ENCODE measurements around the gene PRMT7. TPM values are rescaled to one million over a fixed set of nuclear protein-coding genes. Genes with fewer than 3 reads are reported as not detected.

PRMT7 gene
- total and polyA plus RNA-seq, 2 donors from 2014 or later: 20.4 to 33.7 TPM

DNA sequence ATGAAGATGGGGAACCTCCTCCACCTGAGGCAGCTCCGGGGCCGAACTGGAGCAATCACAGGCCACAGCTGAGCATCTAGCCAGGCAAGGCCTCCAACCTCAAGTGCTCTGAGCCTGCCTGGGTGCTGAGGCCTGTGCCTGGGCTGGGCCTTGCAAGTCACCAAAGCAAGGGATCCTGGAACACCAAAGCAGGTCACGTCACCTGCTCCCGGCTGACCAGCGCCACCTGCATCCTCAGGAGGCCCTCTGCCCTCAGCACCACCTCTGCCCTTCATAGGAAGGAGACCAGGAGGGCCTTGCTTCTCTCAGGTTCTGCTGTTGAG, 69.5 kb downstream of the PRMT7 start:
- TF ChIP-seq, protein P1, sequence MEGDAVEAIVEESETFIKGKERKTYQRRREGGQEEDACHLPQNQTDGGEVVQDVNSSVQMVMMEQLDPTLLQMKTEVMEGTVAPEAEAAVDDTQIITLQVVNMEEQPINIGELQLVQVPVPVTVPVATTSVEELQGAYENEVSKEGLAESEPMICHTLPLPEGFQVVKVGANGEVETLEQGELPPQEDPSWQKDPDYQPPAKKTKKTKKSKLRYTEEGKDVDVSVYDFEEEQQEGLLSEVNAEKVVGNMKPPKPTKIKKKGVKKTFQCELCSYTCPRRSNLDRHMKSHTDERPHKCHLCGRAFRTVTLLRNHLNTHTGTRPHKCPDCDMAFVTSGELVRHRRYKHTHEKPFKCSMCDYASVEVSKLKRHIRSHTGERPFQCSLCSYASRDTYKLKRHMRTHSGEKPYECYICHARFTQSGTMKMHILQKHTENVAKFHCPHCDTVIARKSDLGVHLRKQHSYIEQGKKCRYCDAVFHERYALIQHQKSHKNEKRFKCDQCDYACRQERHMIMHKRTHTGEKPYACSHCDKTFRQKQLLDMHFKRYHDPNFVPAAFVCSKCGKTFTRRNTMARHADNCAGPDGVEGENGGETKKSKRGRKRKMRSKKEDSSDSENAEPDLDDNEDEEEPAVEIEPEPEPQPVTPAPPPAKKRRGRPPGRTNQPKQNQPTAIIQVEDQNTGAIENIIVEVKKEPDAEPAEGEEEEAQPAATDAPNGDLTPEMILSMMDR (IDR thresholded peaks at IDR 0.05; ENCODE audit: borderline replicate concordance, extremely low read depth, insufficient read depth): no peak
- no peaks in the 10 kb centered on the region for H3K9me3 ChIP-seq (ENCODE audit: control insufficient read depth in 2 of 3, insufficient read depth in 1 of 3, low read length in 3 of 3)
- no peak overlapping the region for H3K27ac ChIP-seq (ENCODE audit: low read depth in 2 of 2, low read length in 2 of 2)
- no peak overlapping the region for H3K4me3 ChIP-seq (ENCODE audit: low read length in 3 of 3)
- no peaks in the 10 kb centered on the region for H3K36me3 ChIP-seq (ENCODE audit: control insufficient read depth in 2 of 3, insufficient read depth in 3 of 3, low read length in 3 of 3)
- FAIRE-seq (no peak), DNase-seq (peak in 1 of 5 donors; percentile 60)
- H3K4me1 ChIP-seq (ENCODE audit: control insufficient read depth in 2 of 3, insufficient read depth in 2 of 3, low read depth in 1 of 3, low read length in 3 of 3): no peaks in the 10 kb centered on the region
- intact Hi-C loops (cut with DNase I): no loop called here
- H3K9ac ChIP-seq (ENCODE audit: low read length in 3 of 3): no peak overlapping the region
- no peaks in the 10 kb centered on the region for H3K27me3 ChIP-seq (ENCODE audit: control insufficient read depth, insufficient read depth, low read length)

DNA sequence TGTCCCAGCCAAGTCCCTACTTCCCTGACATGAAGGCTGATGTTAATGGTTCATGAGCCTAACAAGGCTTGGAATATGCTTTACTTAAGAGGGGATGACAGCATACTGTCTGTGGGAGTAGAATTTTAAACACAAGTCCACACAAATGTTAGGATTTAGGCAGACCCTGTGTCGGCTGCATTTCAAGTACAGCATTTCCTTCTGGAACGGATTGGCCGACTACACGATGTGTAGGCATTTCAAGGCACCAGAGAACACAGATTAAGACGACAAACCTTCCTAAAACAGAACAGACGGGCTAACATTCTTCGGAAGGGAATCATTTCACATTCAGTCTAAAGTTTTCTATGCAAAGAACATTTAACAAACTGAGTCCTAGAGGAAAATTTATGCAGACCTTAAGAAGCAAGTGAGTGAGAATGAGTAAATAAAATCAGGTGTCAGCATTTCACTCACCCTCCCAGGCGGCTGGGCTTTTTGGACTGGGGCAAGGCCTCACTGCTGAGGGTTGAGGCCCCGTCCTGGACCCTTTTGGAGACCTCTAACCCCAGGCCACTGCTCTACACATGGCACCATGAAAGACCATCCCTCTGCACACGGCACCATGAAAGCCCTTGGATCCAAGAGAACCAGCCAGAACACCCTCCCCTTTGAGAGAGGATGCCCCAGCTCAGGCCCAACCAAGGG, 70.0 kb downstream of the PRMT7 start:
- no peaks in the 10 kb centered on the region for H3K27me3 ChIP-seq (ENCODE audit: control insufficient read depth, insufficient read depth, low read length)
- intact Hi-C loops (cut with DNase I): no loop called here
- peak in 1 of 5 donors; percentile 13 for DNase-seq
- no peaks in the 10 kb centered on the region for H3K9me3 ChIP-seq (ENCODE audit: control insufficient read depth in 2 of 3, insufficient read depth in 1 of 3, low read length in 3 of 3)
- H3K4me3 ChIP-seq (ENCODE audit: low read length in 3 of 3): no peak overlapping the region
- no peak for FAIRE-seq
- H3K36me3 ChIP-seq (ENCODE audit: control insufficient read depth in 2 of 3, insufficient read depth in 3 of 3, low read length in 3 of 3): no peaks in the 10 kb centered on the region
- TF ChIP-seq, protein P1 (IDR thresholded peaks at IDR 0.05; ENCODE audit: borderline replicate concordance, extremely low read depth, insufficient read depth): no peak
- H3K4me1 ChIP-seq (ENCODE audit: control insufficient read depth in 2 of 3, insufficient read depth in 2 of 3, low read depth in 1 of 3, low read length in 3 of 3): no peaks in the 10 kb centered on the region
- H3K9ac ChIP-seq (ENCODE audit: low read length in 3 of 3): no peak overlapping the region
- H3K27ac ChIP-seq (ENCODE audit: low read depth in 2 of 2, low read length in 2 of 2): no peak overlapping the region

DNA sequence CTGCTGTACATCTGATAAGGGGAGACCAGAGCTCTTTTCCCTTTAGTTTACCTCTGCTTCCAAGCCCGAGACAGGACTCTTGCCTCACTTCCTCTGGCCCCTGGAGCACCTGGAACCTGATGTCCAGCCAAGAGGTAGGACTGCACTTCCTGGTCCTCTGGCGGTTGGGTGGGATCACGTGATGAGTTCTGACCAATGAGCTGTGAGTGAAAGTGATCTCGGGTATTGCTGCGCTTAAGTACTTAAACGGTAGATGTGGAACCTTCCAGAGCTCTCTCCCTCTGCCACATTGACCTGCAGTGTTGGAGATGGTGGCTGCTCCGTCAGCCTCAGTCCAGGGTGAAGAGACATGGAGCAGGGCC, 70.5 kb downstream of the PRMT7 start:
- Histone ChIP-seq H3K9me3 (ENCODE audit: control insufficient read depth in 2 of 3, insufficient read depth in 1 of 3, low read length in 3 of 3) (no peaks in the 10 kb centered on the region), H3K9ac (ENCODE audit: low read length in 3 of 3) (no peak overlapping the region), H3K4me1 (ENCODE audit: control insufficient read depth in 2 of 3, insufficient read depth in 2 of 3, low read depth in 1 of 3, low read length in 3 of 3) (no peaks in the 10 kb centered on the region), H3K4me3 (ENCODE audit: low read length in 3 of 3) (no peak overlapping the region), H3K36me3 (ENCODE audit: control insufficient read depth in 2 of 3, insufficient read depth in 3 of 3, low read length in 3 of 3) (no peaks in the 10 kb centered on the region), H3K27ac (ENCODE audit: low read depth in 2 of 2, low read length in 2 of 2) (no peak overlapping the region), H3K27me3 (ENCODE audit: control insufficient read depth, insufficient read depth, low read length) (no peaks in the 10 kb centered on the region)
- intact Hi-C loops (cut with DNase I): no loop called here
- DNase-seq (peak in 1 of 5 donors; percentile 28), FAIRE-seq (no peak)
- TF ChIP-seq, protein P1 (IDR thresholded peaks at IDR 0.05; ENCODE audit: borderline replicate concordance, extremely low read depth, insufficient read depth): no peak

DNA sequence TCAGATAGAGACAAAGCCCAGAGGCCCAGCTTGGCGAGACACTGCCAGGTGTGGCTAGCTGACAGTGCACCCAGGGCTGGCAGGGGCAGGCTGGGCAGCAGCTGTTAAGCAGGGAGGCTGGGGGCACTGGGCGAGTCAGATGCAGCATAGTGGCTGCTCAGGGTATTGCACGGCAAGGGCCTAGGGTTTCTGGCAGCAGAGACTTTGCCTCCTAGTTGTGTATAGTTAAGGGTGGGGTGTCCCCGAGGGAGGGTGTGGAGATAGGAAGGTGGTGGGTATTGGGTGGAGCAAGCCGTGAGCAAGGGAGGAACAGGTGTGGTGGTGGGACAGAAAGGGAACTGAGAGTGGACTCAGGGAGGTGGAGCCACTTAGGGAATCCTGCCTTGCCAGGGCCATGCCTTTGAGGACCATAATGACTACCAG, 71.5 kb downstream of the PRMT7 start:
- no peak overlapping the region for H3K4me3 ChIP-seq (ENCODE audit: low read length in 3 of 3)
- no peaks in the 10 kb centered on the region for H3K9me3 ChIP-seq (ENCODE audit: control insufficient read depth in 2 of 3, insufficient read depth in 1 of 3, low read length in 3 of 3)
- H3K4me1 ChIP-seq (ENCODE audit: control insufficient read depth in 2 of 3, insufficient read depth in 2 of 3, low read depth in 1 of 3, low read length in 3 of 3): no peaks in the 10 kb centered on the region
- H3K36me3 ChIP-seq (ENCODE audit: control insufficient read depth in 2 of 3, insufficient read depth in 3 of 3, low read length in 3 of 3): no peaks in the 10 kb centered on the region
- no peak for FAIRE-seq
- no peaks in the 10 kb centered on the region for H3K27me3 ChIP-seq (ENCODE audit: control insufficient read depth, insufficient read depth, low read length)
- intact Hi-C loops (cut with DNase I): no loop called here
- TF ChIP-seq, protein P1 (IDR thresholded peaks at IDR 0.05; ENCODE audit: borderline replicate concordance, extremely low read depth, insufficient read depth): no peak
- H3K27ac ChIP-seq (ENCODE audit: low read depth in 2 of 2, low read length in 2 of 2): no peak overlapping the region
- no peak overlapping the region for H3K9ac ChIP-seq (ENCODE audit: low read length in 3 of 3)
- DNase-seq: peak in 2 of 5 donors; percentile 45 to 60
